IPS-15b (cell line): Measurements from ENCODE around the gene FHOD3.

ENCODE experiments used
- H3K27me3 ChIP-seq: one replicate; pipeline ENCODE4 v1.6.1; 2013; ENCODE audit warnings: low read length; ENCODE audit not compliant: control insufficient read depth, insufficient read depth
- H3K36me3 ChIP-seq: one replicate; pipeline ENCODE4 v1.6.1; 2013; ENCODE audit warnings: low read length; ENCODE audit not compliant: control insufficient read depth, insufficient read depth
- H3K4me1 ChIP-seq: one replicate; pipeline ENCODE4 v1.6.1; 2013; ENCODE audit warnings: mild to moderate bottlenecking, low read length; ENCODE audit not compliant: control insufficient read depth, insufficient read depth
- H3K4me3 ChIP-seq: one replicate; pipeline ENCODE4 v1.5.1; 2013; ENCODE audit warnings: low read depth, low read length
- H3K9ac ChIP-seq: one replicate; pipeline ENCODE4 v1.6.1; 2013; ENCODE audit warnings: low read depth, mild to moderate bottlenecking, low read length
- H3K9me3 ChIP-seq: one replicate; pipeline ENCODE4 v1.6.1; 2013; ENCODE audit warnings: mild to moderate bottlenecking, low read length; ENCODE audit not compliant: control insufficient read depth, insufficient read depth

FHOD3 gene

DNA sequence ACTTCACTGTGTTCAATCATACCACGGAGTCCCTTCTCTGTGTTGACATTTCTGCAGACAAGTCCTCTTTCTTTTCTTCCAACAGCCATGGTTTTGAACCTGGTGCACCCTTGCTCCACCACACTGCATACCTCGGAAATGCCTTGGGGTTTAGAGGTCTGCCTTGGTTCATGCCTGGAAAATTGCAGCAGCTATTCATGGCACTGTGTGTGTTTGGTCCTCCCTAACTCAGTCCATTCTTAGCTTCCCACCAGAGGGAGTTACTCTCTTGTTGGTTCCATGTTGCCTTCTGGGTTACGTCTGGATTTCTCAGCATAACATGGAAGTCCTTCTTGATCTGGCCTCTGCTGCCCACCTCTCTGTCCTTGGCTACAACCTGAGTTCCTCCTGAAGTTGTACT lies 206.0 kb downstream of the FHOD3 start:
- H3K4me1 ChIP-seq = peaks cover 3% of the 10 kb centered on the region
- no peak overlapping the region for H3K4me3 ChIP-seq
- no peaks in the 10 kb centered on the region for H3K27me3 ChIP-seq
- H3K9ac ChIP-seq = no peak overlapping the region
- no peaks in the 10 kb centered on the region for H3K36me3 ChIP-seq
- H3K9me3 ChIP-seq = no peaks in the 10 kb centered on the region

- H3K36me3 ChIP-seq = no peaks in the 10 kb centered on the region
- H3K9ac ChIP-seq = no peak overlapping the region
- H3K9me3 ChIP-seq = no peaks in the 10 kb centered on the region
- peaks cover 3% of the 10 kb centered on the region for H3K4me1 ChIP-seq
- H3K27me3 ChIP-seq = no peaks in the 10 kb centered on the region
- no peak overlapping the region for H3K4me3 ChIP-seq
Measured at GRCh38 chr18:36504928-36505327, 207.4 kb downstream of the FHOD3 start.

- H3K9ac ChIP-seq = no peak overlapping the region
- H3K9me3 ChIP-seq = no peaks in the 10 kb centered on the region
- H3K36me3 ChIP-seq = no peaks in the 10 kb centered on the region
- H3K4me3 ChIP-seq = no peak overlapping the region
- H3K27me3 ChIP-seq = no peaks in the 10 kb centered on the region
- H3K4me1 ChIP-seq = peaks cover 3% of the 10 kb centered on the region
Measured at GRCh38 chr18:36505665-36506064, 208.2 kb downstream of the FHOD3 start.

DNA sequence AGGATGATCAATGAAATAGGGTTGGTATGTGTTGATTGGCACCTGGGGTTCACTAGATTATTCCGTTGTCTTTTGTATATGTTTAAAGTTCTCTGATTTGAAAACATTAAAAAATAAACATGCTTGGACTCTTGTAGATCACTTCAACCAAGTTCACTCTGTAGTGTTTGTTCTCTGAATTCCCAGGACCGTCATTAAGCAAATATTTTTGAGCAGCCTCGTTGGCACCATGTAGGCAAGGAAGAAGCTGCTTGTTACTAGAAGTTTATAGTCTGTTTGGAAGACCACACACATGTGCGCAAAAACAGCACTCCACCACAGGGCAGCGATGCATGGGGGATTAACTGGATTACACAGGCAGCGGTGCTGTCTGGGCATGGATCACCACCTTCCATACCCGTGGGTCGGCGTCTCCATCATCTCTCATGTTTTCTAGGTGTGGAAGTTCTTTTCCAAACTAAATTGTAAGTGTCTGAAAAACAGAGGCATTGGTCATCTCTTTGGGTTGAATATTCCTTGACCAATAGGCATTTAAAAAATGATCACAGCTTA lies 212.2 kb downstream of the FHOD3 start:
- Histone ChIP-seq H3K4me3 (no peak overlapping the region), H3K36me3 (no peaks in the 10 kb centered on the region), H3K9ac (no peak overlapping the region), H3K9me3 (no peaks in the 10 kb centered on the region), H3K27me3 (no peaks in the 10 kb centered on the region), H3K4me1 (peaks cover 3% of the 10 kb centered on the region)

- H3K36me3 ChIP-seq = no peaks in the 10 kb centered on the region
- peaks cover 3% of the 10 kb centered on the region for H3K4me1 ChIP-seq
- H3K9me3 ChIP-seq = no peaks in the 10 kb centered on the region
- no peak overlapping the region for H3K9ac ChIP-seq
- H3K4me3 ChIP-seq = no peak overlapping the region
- H3K27me3 ChIP-seq = no peaks in the 10 kb centered on the region
Measured at GRCh38 chr18:36511791-36512352, 214.4 kb downstream of the FHOD3 start.

GRCh38 chr18:36513556-36513955 lies 216.0 kb downstream of the FHOD3 start:
- no peak overlapping the region for H3K9ac ChIP-seq
- no peaks in the 10 kb centered on the region for H3K36me3 ChIP-seq
- peaks cover 2% of the 10 kb centered on the region for H3K4me1 ChIP-seq
- no peaks in the 10 kb centered on the region for H3K27me3 ChIP-seq
- H3K4me3 ChIP-seq = no peak overlapping the region
- H3K9me3 ChIP-seq = no peaks in the 10 kb centered on the region

DNA sequence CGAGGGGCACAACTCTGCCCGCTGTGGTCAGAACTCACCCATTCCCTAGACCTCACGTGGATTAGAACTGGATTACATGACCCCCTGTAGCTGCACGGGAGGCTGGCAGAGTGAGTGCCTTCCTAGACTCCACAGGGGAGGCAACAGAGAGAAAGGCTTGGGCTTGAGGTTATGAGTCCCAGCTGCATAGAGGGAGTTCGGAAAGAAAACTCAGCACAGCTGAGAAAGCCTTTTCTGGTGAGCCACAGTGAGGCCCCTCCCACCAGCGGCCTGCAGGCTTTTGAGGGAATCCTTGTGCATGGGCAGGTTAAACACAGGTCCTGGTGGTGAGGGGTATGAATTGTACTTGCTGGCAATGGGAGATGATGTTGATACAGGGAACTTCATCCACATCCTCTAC lies 217.3 kb downstream of the FHOD3 start:
- Histone ChIP-seq H3K4me1 (peaks cover 2% of the 10 kb centered on the region), H3K9ac (no peak overlapping the region), H3K36me3 (no peaks in the 10 kb centered on the region), H3K4me3 (no peak overlapping the region), H3K9me3 (no peaks in the 10 kb centered on the region), H3K27me3 (no peaks in the 10 kb centered on the region)

DNA sequence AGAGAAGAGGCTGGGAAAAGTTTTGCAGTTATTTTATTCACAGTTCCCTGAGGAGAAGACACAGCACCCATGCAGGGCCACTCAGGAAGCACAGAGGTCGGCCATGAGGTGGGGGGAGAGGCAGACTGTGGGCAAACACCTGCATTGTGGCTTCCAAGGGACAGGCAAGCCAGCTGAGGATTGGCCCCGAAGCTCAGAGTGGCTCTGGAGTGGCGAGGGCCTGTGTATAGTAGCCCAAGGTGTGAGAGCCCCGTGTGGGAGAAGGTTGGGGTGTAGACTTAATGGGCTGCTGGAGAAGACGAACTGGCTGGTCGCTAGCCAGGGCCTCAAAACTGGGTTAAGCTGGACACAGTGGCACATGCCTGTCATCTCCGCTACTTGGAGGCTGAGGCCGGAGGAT lies 218.7 kb downstream of the FHOD3 start:
- Histone ChIP-seq H3K4me1 (peaks cover 2% of the 10 kb centered on the region), H3K9me3 (no peaks in the 10 kb centered on the region), H3K4me3 (no peak overlapping the region), H3K27me3 (no peaks in the 10 kb centered on the region), H3K9ac (no peak overlapping the region), H3K36me3 (no peaks in the 10 kb centered on the region)

- Histone ChIP-seq H3K4me1 (peaks cover 2% of the 10 kb centered on the region), H3K9ac (no peak overlapping the region), H3K9me3 (no peaks in the 10 kb centered on the region), H3K4me3 (no peak overlapping the region), H3K27me3 (no peaks in the 10 kb centered on the region), H3K36me3 (no peaks in the 10 kb centered on the region)
Measured at GRCh38 chr18:36516726-36517125, 219.2 kb downstream of the FHOD3 start.

DNA sequence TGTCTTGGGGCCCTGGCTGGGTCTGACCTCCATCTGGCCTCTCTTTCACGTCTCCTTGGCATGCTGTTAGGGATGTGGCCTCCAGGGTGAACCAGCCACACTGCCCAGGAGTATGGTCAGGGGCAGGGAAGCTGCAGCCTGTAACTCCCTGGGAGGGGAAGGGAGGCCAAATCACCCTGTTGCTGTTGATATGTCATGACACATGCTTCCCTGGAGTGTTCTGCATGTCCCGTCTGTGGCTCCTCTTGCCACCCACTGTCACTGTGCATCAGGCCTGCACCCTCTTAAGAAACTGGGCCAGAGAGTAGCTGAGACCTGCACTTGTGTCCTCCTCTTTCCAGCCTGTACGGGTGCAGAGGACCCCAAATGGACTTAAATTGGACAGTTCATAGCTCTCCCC lies 221.3 kb downstream of the FHOD3 start:
- Histone ChIP-seq H3K9me3 (no peaks in the 10 kb centered on the region), H3K9ac (no peak overlapping the region), H3K4me3 (no peak overlapping the region), H3K4me1 (peaks cover 2% of the 10 kb centered on the region), H3K27me3 (no peaks in the 10 kb centered on the region), H3K36me3 (no peaks in the 10 kb centered on the region)

GRCh38 chr18:36519358-36519757 lies 221.8 kb downstream of the FHOD3 start:
- H3K4me3 ChIP-seq = no peak overlapping the region
- no peaks in the 10 kb centered on the region for H3K9me3 ChIP-seq
- no peaks in the 10 kb centered on the region for H3K36me3 ChIP-seq
- H3K9ac ChIP-seq = no peak overlapping the region
- H3K4me1 ChIP-seq = peaks cover 2% of the 10 kb centered on the region
- no peaks in the 10 kb centered on the region for H3K27me3 ChIP-seq

DNA sequence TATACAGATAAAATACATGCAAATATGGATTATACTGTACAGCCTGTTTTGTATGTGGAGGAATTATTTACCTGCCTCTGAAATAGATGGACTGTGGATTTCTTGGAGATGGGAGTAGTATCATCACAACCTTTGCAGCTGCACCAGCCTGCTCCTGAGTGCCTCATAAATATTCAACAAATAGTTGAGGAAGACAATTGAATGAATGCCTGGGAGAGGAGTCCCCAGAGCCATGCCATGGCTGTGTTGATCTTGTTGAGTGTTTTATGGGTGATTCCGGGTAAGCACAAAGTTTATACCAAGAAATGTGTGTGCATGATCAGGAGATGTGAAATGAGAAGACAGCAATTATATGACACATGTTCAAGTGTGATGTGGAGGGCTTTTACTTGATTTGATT lies 225.0 kb downstream of the FHOD3 start:
- Histone ChIP-seq H3K27me3 (no peaks in the 10 kb centered on the region), H3K9ac (no peak overlapping the region), H3K36me3 (no peaks in the 10 kb centered on the region), H3K4me1 (no peaks in the 10 kb centered on the region), H3K9me3 (no peaks in the 10 kb centered on the region), H3K4me3 (no peak overlapping the region)
